ENCODE measurements around the gene DENND4C.

DNA sequence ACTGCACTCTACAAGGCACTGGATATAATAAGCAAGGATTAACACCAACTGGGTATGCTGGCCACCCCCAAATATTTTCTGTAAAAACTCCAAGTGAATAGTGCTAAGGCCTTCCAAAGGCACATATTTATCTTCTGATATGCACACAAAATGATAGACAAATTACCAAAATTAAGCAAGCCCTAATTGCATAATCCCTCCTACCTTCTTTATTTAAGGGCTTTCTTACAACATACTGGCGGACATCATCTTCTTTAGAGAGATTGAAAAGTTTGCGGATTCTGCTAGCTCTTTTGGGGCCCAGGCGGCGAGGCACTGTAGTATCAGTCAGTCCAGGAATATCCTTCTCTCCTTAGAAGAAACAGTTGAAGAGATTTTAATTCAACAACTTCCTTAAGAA lies 147.7 kb downstream of the DENND4C start:
- TF ChIP-seq, protein P1, sequence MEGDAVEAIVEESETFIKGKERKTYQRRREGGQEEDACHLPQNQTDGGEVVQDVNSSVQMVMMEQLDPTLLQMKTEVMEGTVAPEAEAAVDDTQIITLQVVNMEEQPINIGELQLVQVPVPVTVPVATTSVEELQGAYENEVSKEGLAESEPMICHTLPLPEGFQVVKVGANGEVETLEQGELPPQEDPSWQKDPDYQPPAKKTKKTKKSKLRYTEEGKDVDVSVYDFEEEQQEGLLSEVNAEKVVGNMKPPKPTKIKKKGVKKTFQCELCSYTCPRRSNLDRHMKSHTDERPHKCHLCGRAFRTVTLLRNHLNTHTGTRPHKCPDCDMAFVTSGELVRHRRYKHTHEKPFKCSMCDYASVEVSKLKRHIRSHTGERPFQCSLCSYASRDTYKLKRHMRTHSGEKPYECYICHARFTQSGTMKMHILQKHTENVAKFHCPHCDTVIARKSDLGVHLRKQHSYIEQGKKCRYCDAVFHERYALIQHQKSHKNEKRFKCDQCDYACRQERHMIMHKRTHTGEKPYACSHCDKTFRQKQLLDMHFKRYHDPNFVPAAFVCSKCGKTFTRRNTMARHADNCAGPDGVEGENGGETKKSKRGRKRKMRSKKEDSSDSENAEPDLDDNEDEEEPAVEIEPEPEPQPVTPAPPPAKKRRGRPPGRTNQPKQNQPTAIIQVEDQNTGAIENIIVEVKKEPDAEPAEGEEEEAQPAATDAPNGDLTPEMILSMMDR (IDR thresholded peaks at IDR 0.05), result no peak
- no peak for TF ChIP-seq POLR2A (IDR thresholded peaks at IDR 0.05)
